Activated T-helper 9 cell treated with anti-CD3 and anti-CD28 coated beads, Interleukin-2, amount 50 U/mL, for 16 hours (primary cell): Measurements from ENCODE around the gene GTPBP6.
"Not testable (repeated sequence)": the region's sequence is repeated elsewhere in the genome, so short reads cannot be mapped to it uniquely, and the experiment has no call there.

Experiments
- DNase-seq: peaks from one replicate; pipeline ENCODE4 v3.0.0-alpha.2; 2020; ENCODE audit warnings: low read depth

The GTPBP6 gene

DNA sequence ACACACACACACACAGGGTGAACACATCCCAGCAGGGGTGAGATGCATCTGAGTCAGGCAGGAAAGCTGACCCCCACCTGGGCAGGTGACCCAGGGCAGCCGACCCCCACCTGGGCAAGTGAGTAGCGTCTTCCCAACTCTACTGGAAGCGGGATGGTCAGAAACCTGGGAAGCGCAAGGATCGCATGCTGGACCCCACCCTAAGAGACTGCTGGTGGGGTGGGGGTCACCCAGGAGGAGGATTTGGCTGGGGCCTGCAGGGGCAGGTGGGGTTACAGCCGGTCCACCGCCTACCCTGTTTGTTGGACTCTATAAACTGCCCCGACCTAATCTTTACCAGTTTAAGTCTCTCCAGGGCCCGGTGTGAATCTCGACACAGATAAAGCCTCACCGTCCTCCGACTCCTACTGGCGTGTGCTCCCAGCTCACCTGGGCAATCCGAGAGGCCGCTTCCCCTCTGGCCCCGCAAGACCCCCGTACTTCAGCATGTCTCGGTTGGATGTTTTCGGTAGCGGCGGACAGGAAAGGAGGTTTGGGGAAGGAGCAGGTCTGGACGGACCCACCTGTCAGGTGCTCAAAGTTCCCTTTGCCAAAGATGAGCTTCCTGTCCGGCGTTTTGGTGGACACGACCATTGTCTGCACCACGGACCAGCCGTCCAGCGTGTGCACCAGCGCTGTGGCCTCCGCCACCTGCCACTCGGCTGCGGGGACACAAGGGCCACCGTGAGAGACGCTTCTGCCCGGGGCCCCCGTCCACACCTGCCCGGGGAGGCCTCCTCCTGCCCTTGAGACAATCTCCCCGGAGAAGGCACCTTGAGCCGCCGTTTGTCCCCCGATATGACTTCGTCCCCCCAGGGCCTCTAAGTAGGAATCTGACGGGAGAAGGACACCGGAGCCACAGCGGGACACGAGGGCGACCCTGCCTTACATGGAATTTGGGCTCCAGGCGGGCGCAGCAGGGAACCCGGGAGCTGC, 2.0 kb downstream of the GTPBP6 start:
- no peak for DNase-seq

DNA sequence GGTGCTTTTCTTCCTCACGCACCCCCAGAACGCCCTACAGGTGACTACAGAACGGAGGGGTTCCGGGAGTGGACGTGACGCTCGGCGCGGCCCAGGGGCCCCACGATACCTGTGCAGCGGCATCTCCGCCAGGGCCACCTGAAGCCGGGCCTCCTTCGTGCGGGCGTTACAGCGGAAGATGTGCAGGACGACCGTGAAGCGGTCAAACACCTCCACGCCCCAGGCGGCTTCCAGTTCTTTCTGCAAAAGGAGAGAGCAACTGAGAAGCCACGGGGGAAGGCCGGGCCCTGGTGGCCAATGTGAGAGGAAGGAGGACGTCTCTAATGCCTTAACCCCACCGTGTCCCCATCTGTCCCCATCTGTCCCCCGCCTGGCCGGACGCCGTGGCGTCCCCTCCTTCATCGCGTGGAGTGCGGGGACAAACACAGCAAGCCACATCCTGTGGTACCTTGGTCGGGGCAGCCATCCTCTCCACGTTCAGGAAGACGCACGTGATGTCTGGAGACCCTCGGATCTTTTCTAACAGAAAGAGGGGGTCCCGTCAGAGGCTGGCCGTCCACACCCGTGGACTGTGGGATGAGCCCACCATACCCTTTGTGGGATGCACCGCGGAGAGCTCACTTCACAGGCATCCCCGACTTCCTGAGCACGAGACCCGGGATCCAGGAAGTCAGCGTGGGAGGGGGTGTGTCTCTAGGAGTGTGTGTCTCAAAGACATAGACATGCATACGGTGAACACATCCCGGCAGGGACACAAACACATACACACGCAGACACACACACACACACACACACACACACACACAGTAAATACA, 3.6 kb downstream of the GTPBP6 start:
- no peak for DNase-seq

DNA sequence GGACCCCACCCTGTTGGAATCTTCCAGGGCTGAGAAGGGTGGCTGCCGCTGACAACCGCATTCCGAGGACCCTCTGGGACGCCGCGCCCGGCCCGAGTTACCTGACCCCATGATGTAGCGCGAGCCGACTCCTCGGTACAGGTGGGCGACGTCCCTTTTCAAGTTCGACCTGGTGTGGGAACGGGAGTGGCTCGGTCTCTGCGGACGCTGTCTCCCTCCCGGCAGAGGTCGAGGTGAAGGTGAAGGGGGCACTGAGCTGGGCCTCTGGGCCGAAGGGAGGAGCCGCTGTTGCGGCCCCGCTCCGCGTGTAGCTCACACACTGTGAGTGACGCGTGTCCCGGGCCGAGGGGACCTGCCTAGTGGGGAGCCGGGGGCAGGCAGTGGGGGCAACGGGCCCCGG, 4.5 kb downstream of the GTPBP6 start:
- DNase-seq, result no peak

DNA sequence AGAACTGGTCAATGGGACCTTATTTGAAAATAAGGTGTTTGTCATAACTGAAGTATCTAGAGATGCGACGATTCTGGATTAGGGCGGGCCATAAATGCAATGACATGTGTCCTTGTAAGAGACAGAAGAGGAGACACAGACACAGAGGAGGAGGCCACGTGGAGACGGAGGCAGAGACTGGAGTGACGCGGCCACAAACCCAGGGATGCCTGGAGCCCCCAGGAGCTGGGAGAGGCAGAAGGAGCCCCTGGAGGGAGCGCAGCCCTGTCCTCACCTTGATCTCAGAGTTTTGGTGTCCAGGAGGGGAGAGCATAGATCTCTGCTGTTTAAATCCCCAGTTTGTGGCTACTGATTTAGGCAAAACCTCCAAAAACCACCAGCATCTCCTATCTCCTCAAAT, 5.0 kb downstream of the GTPBP6 start:
- no peak for DNase-seq

DNA sequence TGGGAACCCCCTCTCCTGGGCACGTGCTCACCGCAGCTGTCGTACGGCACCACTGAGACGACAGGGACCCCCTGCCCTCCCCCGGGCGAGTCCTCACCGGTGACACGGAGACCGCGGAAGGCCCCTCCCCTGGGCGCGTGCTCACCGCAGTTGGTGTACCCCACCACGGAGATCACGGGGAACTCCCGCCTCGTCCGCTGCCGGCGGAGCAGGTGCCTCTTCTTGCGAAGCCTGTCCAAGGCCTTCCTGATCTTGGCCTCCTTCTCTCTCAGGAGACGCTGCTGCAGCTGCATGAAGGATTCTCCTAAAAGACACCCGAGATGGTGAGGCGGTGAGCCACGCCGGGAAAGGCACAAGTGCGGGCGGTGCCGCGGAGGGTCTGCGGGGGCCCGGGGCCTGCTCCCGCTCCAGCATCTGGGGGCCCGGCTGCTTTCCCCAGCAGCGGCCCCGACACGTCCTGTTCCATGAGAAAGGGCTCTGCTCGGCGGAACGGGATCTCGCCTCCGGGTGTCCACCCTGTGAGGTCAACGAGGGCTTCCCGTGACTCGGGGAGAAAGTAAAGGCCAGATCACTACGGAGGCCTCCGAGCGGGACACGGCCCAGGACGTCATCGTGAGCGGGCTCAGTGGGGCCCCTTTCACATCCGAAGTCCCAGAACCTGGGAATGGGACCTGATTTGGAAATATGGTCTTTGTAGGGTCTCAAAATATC, 5.8 kb downstream of the GTPBP6 start:
- no peak for DNase-seq

DNA sequence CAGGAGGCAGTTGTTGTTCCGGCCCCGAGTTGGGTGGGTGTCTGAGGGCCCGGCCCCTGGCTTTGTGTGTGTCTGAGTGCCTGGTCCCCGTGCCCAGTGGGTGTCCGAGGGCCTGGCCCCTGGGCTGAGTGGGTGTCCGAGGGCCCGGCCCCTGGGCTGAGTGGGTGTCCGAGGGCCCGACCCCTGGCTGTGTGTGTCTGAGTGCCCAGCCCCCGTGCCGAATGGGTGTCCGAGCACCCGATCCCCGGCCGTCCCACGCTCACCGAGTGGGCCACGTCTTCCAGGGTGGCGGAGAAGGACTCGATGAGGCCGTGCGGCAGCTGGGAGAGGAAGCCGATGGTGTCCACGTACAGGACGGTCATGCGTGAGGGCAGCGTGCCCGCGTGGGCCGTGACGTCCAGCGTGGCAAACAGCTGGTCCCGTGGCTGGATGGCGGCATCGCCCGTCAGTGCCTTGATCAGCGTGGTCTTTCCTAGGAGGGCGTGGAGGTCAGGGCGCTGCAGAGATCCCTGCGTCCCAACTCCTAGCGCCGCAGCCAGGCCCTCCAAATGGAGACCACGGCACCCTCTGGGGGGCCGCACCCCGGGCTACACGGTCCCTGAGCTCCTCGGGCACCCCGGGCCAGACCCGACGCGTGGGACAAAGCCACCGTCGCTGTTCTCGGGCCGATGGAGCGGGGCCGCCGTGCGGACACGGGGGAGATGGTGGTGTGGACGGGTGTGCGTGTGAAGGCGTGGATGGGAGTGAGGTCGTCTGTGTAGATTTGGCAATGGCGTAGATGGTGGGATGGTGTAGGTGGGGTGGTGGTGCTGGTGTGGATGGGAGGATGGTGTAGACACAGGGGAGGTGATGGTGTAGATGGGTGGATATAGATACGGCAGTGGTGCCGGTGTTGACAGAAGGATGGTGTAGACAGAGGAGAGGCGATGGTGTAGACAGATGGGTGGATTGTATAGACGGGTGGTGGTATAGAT, 7.2 kb downstream of the GTPBP6 start:
- no peak for DNase-seq

DNA sequence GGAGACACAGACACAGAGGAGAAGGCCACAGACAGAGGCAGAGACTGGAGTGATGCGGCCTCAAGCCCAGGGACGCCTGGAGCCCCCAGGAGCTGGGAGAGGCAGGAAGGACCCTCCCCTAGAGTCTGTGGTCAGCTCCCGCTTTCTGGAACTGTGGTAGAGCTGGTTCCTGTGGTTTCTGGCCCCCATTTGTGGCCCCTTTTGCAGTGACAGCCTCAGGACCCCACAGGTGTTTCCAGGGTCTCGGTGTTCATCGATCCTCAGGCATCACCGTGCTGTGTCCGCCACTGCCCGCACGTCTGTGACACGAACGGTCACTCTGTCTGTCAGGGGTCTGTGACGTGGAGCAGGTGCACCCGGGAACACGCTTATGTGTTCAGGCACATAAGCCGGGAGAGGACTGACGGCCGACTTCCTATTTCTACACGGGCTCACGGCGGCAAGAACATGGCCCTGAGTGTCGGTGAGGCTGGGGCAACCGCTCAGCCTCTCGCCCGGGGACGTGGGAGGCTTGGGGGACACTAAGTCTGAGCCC, 7.9 kb downstream of the GTPBP6 start:
- no peak for DNase-seq

DNA sequence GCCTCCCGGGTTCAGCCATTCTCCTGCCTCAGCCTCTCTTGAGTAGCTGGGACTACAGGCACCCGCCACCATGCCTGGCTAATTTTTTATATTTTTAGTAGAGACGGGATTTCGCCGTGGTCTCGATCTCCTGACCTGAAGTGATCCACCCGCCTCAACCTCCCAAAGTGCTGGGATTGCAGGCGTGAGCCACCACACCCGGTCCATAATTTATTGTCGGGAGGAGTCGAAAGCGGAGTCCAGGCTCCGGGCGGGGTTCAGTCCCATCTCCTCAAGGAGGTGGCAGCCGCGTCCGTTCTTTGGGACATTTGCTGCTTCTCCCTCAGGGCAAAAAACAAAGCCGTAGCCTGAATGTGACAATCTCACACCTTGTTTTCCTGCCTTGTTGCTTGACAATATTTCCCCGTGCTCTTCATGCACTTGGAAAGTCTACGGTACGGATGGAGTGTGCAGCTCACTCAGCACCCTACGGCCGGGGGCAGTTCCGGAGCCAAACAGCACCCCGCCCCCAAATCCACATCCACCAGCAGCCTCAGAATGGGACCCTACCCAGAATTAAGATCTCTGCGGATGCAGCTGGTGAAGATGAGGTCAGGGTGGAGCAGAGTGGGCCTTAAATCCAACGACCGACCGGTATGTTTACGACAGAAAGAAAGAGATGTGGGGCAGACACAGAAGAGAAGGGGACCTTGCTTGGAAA, 9.6 kb downstream of the GTPBP6 start:
- DNase-seq, result no peak

DNA sequence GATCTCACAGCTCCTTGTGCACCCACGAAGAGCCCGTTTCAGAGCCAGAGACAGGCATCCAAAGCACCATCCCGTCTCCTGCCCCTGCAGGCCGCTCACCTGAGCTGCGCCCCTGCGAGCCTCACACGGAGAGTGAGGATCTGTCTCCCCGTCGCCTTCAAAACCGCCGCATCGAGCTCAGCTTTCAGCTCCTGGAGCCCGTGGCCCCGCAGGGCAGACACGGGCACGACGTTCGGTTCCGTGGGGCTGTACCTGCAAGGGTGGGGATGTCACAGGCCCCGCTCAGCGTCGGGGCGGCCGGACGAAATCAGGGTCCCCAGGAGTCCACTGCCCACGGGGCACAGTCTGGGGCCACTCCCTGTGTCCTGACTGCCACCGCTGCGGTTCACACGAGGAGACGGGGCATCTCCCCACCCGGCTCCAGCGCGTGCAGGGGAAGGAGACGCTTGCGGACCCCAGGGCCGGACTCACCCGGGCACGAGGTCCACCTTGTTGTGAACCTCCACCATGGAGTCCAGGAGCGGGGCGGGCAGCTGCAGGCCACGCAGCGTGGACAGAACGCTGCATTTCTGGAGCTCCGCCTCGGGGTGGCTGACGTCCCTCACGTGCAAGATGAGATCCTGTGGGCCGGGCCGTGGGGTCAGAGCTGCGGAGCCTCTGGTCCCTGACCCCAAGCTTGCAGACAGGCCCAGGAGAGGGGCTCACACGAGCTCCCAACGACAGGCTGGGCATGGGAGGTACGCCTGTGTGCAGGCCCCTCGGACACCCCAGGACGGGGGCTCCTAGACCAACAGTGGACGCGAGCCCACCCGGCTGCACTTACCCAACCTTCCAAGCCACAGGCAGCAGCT, 11.1 kb downstream of the GTPBP6 start:
- DNase-seq, result no peak

DNA sequence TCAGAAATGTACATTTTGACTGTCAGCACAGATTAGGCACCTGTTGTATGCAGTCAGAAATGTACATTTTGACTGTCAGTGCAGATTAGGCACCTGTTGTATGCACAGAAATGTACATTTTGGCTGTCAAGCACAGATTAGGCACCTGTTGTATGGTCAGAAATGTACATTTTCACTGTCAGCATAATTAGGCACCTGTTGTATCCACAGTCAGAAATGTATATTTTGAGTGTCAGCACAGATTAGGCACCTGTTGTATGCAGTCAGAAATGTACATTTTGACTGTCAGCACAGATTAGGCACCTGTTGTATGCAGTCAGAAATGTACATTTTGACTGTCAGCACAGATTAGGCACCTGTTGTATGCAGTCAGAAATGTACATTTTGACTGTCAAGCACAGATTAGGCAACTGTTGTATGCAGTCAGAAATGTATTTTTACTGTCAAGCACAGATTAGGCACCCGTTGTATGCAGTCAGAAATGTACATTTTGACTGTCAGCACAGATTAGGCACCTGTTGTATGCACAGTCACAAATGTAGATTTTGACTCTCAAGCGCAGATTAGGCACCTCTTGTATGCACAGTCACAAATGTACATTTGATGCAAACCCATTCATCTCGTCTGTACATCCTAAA, 11.9 kb downstream of the GTPBP6 start:
- not testable (repeated sequence) for DNase-seq

DNA sequence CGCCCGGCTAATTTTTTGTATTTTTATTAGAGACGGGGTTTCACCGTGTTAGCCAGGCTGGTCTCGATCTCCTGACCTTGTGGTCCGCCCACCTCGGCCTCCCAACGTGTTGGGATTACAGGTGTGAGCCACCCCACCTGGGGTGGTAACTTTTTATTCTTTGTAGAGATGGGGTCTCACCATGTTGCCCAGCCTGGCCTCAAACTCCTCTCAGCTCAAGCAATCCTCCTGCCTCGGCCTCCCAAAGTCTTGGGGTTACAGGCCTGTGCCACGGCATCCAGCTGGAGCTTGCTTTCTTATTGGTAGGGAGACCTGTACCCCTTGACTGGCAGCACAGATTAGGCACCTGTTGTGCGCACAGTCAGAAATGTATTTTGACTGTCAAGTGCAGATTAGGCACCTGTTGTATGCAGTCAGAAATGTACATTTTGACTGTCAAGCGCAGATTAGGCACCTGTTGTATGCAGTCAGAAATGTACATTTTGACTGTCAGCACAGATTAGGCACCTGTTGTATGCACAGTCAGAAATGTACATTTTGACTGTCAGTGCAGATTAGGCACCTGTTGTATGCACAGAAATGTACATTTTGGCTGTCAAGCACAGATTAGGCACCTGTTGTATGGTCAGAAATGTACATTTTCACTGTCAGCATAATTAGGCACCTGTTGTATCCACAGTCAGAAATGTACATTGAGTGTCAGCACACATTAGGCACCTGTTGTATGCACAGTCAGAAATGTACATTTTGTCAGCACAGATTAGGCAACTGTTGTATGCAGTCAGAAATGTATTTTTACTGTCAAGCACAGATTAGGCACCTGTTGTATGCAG, 12.6 kb downstream of the GTPBP6 start:
- not testable (repeated sequence) for DNase-seq

DNA sequence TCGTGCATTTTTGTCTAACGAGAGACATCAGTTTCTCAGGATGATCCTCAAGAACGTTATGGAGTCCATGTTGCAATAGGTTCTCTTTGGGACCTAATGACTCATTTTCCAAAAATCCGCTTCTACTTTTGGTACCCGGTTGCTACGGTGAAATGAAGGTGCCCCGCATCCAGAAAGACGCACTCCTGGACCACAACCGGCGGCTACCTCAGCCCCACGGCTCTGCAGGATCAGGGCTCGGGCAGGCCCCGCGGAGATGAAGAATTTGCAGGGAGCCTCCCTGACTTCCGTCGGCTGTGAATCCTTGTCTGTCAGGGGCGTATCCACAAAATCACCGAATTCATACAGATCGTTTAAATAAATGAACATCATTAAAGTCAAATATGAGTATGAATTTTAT, 15.6 kb downstream of the GTPBP6 start:
- no peak for DNase-seq

DNA sequence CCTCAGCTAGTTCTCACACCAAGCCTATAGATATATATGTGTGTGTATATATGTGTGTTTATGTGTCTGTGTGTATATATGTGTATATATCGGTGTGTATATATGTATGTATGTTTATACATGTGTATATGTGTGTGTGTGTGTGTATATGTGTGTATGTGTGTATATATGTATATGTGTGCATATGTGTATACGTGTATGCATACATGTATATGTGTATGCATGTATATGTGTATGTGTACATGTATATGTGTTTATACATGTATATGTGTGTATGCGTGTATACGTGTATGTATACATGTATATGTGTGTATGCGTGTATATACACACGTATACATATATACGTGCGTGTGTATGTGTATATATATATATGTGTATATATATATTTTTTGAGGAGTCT, 18.3 kb downstream of the GTPBP6 start:
- no peak for DNase-seq

DNA sequence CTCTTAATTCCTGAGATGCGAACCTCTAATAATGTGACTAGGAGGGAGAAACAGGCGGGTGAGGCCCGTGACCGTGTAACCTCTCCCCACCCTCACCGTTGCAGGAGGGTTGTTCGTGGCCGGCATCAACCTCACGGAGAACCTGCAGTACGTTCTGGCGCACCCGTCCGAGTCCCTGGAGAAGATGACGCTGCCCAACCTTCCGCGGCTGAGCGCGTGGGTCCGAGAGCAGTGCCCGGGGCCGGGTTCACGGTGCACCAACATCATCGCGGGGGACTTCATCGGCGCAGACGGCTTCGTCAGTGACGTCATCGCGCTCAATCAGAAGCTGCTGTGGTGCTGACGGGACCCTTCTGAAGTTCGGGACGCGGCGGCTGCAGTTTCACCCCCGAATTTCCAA, 19.6 kb downstream of the GTPBP6 start:
- no peak for DNase-seq

DNA sequence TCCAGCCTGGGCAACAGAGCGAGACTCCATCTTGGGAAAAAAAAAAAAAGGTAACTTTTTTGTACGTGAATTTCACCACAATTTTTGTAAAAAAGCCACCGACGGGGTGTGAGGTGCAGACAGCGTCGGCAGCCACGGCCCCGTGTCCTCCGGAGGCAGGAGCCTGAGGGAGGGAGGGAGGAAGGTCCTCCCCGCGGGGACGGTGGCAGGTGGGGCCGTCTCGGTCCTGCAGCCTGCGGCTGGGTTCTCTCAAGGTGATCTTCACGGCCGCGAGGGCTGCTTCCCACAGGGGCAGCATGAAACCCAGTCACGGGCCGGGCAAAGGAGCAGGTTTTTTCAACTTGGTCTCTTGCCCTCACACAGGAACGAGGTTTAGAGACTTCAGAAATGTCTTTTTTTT, 23.5 kb downstream of the GTPBP6 start:
- DNase-seq, result no peak

DNA sequence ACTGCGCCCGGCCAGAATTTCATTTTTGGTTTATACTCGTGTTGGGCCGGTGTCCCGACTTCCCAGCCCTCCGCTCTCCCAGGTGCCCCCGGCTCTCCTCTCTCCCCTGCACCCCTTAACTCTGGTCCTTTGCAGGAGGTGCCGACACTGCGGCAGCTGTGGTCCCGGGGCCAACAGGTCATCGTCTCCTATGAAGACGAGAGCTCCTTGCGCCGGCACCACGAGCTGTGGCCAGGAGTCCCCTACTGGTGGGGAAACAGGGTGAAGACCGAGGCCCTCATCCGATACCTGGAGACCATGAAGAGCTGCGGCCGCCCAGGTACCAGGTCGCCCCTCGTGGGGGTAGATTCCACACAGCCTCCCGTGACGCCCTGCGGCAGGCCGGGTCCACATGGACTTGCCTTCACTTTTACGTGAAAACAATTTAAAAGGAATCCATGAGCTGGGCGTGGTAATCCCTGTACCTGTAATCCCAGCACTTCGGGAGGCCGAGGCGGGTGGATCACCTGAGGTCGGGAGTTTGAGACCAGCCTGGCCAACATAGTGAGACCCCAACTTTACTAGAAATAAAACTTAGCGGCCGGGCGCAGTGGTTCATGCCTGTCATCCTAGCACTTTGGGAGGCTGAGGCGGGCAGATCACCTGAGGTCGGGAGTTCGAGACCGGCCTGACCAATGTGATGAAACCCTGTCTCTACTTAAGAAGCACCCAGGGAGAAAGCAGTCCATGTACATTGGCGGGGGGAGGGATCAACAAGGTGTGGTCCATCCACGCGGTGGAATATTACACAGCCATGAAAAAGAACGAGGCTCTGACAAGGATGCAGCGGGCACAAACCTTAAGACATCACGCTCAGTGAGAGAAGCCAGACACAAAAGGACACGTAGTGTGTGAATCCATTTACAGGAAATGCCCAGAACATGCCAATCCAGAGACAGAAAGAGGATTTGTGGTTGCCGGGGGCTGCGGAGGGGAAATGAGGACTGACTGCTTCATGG, 25.4 kb downstream of the GTPBP6 start:
- DNase-seq, result no peak

DNA sequence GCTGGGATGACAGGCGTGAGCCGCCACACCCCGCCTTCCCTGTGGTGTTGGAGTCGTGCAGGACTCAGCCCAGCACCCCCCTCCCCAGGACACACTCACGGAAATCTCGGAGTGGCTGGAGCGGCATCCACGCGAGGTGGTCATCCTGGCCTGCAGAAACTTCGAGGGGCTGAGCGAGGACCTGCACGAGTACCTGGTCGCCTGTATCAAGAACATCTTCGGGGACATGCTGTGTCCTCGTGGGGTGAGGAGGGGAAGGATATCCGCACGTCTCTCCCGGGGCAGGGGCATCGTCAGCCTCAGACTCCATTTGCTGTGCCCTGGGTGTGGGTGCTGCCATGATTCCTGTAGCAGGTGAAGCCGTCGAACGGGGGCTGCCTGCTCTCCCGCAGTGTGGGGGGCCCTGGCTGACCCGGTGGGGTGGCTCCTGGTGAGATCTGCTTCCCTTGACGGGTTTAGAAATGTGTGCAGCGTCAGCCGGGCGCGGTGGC, 27.1 kb downstream of the GTPBP6 start:
- no peak for DNase-seq
